ENCODE results near the gene INSM1.

INSM1 gene

GRCh38 chr20:20395087-20395486, 27.2 kb downstream of the INSM1 start:
- no peak for DNase-seq

GRCh38 chr20:20395903-20396568, 28.1 kb downstream of the INSM1 start:
- DNase-seq: no peak

GRCh38 chr20:20396794-20397193, 28.9 kb downstream of the INSM1 start:
- no peak for DNase-seq

- no peak for DNase-seq
These were observed 30.2 kb downstream of the INSM1 start for GRCh38 chr20:20398123-20398522.

- DNase-seq: no peak
These were observed 31.9 kb downstream of the INSM1 start for GRCh38 chr20:20399531-20400500.

- no peak for DNase-seq
These were observed 34.1 kb downstream of the INSM1 start for GRCh38 chr20:20401991-20402390.

- DNase-seq: no peak
These were observed 36.7 kb downstream of the INSM1 start for GRCh38 chr20:20404633-20405032.

GRCh38 chr20:20405623-20406022, 37.7 kb downstream of the INSM1 start:
- DNase-seq: no peak

GRCh38 chr20:20406306-20406705, 38.4 kb downstream of the INSM1 start:
- DNase-seq: no peak

GRCh38 chr20:20407891-20408805, 40.2 kb downstream of the INSM1 start:
- DNase-seq: no peak

GRCh38 chr20:20409331-20409730, 41.4 kb downstream of the INSM1 start:
- DNase-seq: no peak

GRCh38 chr20:20410678-20411077, 42.8 kb downstream of the INSM1 start:
- no peak for DNase-seq

- DNase-seq: no peak
These were observed 43.5 kb downstream of the INSM1 start for GRCh38 chr20:20411402-20411801.

GRCh38 chr20:20411836-20412235, 43.9 kb downstream of the INSM1 start:
- no peak for DNase-seq

GRCh38 chr20:20412750-20413149, 44.8 kb downstream of the INSM1 start:
- DNase-seq: peak; percentile 11

- DNase-seq: no peak
These were observed 45.9 kb downstream of the INSM1 start for GRCh38 chr20:20413810-20414281.

GRCh38 chr20:20414640-20415220, 46.8 kb downstream of the INSM1 start:
- no peak for DNase-seq

- no peak for DNase-seq
These were observed 47.4 kb downstream of the INSM1 start for GRCh38 chr20:20415321-20415720.

GRCh38 chr20:20417876-20418676, 50.2 kb downstream of the INSM1 start:
- no peak for DNase-seq

All from activated naive CD4-positive, alpha-beta T cell treated with Interleukin-2 at 50 U/mL for 16 hours (primary cell).